GM19467 (cell line): ENCODE data around the gene SPHK1.

Experiments
- ATAC-seq: cut with Tn5 transposase; IDR thresholded peaks from one replicate; pipeline ENCODE4 v1.9.1; 2021; ENCODE audit warnings: mild to moderate bottlenecking, moderate library complexity; ENCODE audit not compliant: unreplicated experiment

SPHK1 gene

GRCh38 chr17:76383546-76384221 lies 725 bp upstream of the SPHK1 start:
- peak; percentile 14 for ATAC-seq

- ATAC-seq, result peak; percentile 2
Measured at GRCh38 chr17:76384987-76385891, 830 bp downstream of the SPHK1 start.

- ATAC-seq, result no peak
Measured at GRCh38 chr17:76385892-76386786, 1.7 kb downstream of the SPHK1 start.

- no peak for ATAC-seq
Measured at GRCh38 chr17:76386966-76387765, 2.8 kb downstream of the SPHK1 start.

- no peak for ATAC-seq
Measured at GRCh38 chr17:76388966-76389888, 4.8 kb downstream of the SPHK1 start.

GRCh38 chr17:76390003-76390421 lies 5.6 kb downstream of the SPHK1 start:
- no peak for ATAC-seq

- ATAC-seq, result no peak
Measured at GRCh38 chr17:76391200-76391715, 6.8 kb downstream of the SPHK1 start.

GRCh38 chr17:76394166-76394565 lies 9.8 kb downstream of the SPHK1 start:
- ATAC-seq, result no peak

GRCh38 chr17:76395980-76396379 lies 11.6 kb downstream of the SPHK1 start:
- ATAC-seq, result no peak

GRCh38 chr17:76397184-76397583 lies 12.8 kb downstream of the SPHK1 start:
- no peak for ATAC-seq

- ATAC-seq, result no peak
Measured at GRCh38 chr17:76397687-76398522, 13.5 kb downstream of the SPHK1 start.

GRCh38 chr17:76398523-76399174 lies 14.2 kb downstream of the SPHK1 start:
- no peak for ATAC-seq

- ATAC-seq, result no peak
Measured at GRCh38 chr17:76399175-76400172, 15.1 kb downstream of the SPHK1 start.

GRCh38 chr17:76402711-76403110 lies 18.3 kb downstream of the SPHK1 start:
- no peak for ATAC-seq

- no peak for ATAC-seq
Measured at GRCh38 chr17:76404256-76404655, 19.8 kb downstream of the SPHK1 start.

GRCh38 chr17:76404976-76405563 lies 20.7 kb downstream of the SPHK1 start:
- no peak for ATAC-seq
